Activated T-cell treated with anti-CD3 and anti-CD28 coated beads, Interleukin-2, amount 50 U/mL, for 4 hours (primary cell): ENCODE results near the gene SEPTIN1. TPM values are rescaled to one million over a fixed set of nuclear protein-coding genes. Genes with fewer than 3 reads are reported as not detected.

Experiments
- ATAC-seq, 2 donors: fragments of 200-7000 bp; cut with Tn5 transposase; one replicate each; pipeline ENCODE4 v1.10.0; 2021
- DNase-seq: peaks from one replicate; pipeline ENCODE4 v3.0.0-alpha.2; 2020
- H3K27me3 Mint-ChIP-seq: one replicate; pipeline ENCODE4 v1.8.0; 2021; ENCODE audit warnings: low read depth, mixed read lengths
- H3K36me3 Mint-ChIP-seq: one replicate; pipeline ENCODE4 v1.8.0; 2022; ENCODE audit warnings: mixed read lengths; ENCODE audit not compliant: insufficient read depth
- H3K4me1 Mint-ChIP-seq: one replicate; pipeline ENCODE4 v1.8.0; 2021; ENCODE audit warnings: low read depth, mixed read lengths
- H3K4me3 Mint-ChIP-seq: one replicate; pipeline ENCODE4 v1.8.0; 2021; ENCODE audit warnings: mild to moderate bottlenecking, moderate library complexity, mixed read lengths
- H3K9me3 Mint-ChIP-seq: one replicate; pipeline ENCODE4 v1.8.0; 2021; ENCODE audit warnings: mixed read lengths
- total RNA-seq, 3 donors: library from RNA; stranded (reverse); gene quantifications; one replicate each; pipeline ENCODE4 v1.2.1, GENCODE V29; 2021

Gene SEPTIN1
- 100 to 1,000 TPM; 133 to 164 (median 152) TPM for total RNA-seq

- peaks cover 55% of the 10 kb centered on the region for H3K4me1 Mint-ChIP-seq
- no peaks in the 10 kb centered on the region for H3K27me3 Mint-ChIP-seq
- H3K4me3 Mint-ChIP-seq: peak within 1 kb of the TSS; percentile 86
- ATAC-seq (peak; percentile 42), DNase-seq (peak; percentile 64)
- H3K36me3 Mint-ChIP-seq: peaks cover 5% of the 10 kb centered on the region
- H3K9me3 Mint-ChIP-seq: no peaks in the 10 kb centered on the region
Measured at GRCh38 chr16:30382111-30382881, at the start of gene SEPTIN1. Gene SEPTIN1, minus strand, starts transcription at chr16:30382561. Its CDS starts 19 bp downstream, at chr16:30382542.

- peaks cover 16% of the 10 kb centered on the region for H3K36me3 Mint-ChIP-seq
- H3K27me3 Mint-ChIP-seq: no peaks in the 10 kb centered on the region
- DNase-seq: no peak
- peaks cover 23% of the 10 kb centered on the region for H3K4me1 Mint-ChIP-seq
- no peaks in the 10 kb centered on the region for H3K9me3 Mint-ChIP-seq
- no peak overlapping the region for H3K4me3 Mint-ChIP-seq
- ATAC-seq: peak; percentile 6 to 10
Measured at GRCh38 chr16:30430428-30430970, 48.1 kb upstream of the SEPTIN1 start.

- peak; percentile 95 for DNase-seq
- ATAC-seq: peak; percentile 97
- Mint-ChIP-seq H3K27me3 (no peaks in the 10 kb centered on the region), H3K9me3 (no peaks in the 10 kb centered on the region), H3K36me3 (peaks cover 16% of the 10 kb centered on the region), H3K4me3 (no peak within 1 kb of the TSS), H3K4me1 (peaks cover 20% of the 10 kb centered on the region)
Measured at GRCh38 chr16:30429678-30430427, 47.5 kb upstream of the SEPTIN1 start, which contains the start of gene DCTPP1. Gene DCTPP1, minus strand, starts transcription at chr16:30430030. Its CDS starts 50 bp downstream, at chr16:30429980.

GRCh38 chr16:30429418-30429677, 47.0 kb upstream of the SEPTIN1 start:
- H3K9me3 Mint-ChIP-seq: no peaks in the 10 kb centered on the region
- no peaks in the 10 kb centered on the region for H3K27me3 Mint-ChIP-seq
- peaks cover 15% of the 10 kb centered on the region for H3K4me1 Mint-ChIP-seq
- ATAC-seq (no peak), DNase-seq (no peak)
- H3K36me3 Mint-ChIP-seq: peaks cover 16% of the 10 kb centered on the region
- no peak overlapping the region for H3K4me3 Mint-ChIP-seq

- peaks cover 25% of the 10 kb centered on the region for H3K36me3 Mint-ChIP-seq
- no peaks in the 10 kb centered on the region for H3K27me3 Mint-ChIP-seq
- H3K9me3 Mint-ChIP-seq: no peaks in the 10 kb centered on the region
- H3K4me3 Mint-ChIP-seq: no peak overlapping the region
- DNase-seq: no peak
- H3K4me1 Mint-ChIP-seq: peaks cover 8% of the 10 kb centered on the region
- no peak for ATAC-seq
Measured at GRCh38 chr16:30428055-30428454, 45.7 kb upstream of the SEPTIN1 start.

GRCh38 chr16:30421010-30421409, 38.6 kb upstream of the SEPTIN1 start:
- Mint-ChIP-seq H3K27me3 (no peaks in the 10 kb centered on the region), H3K4me3 (no peak overlapping the region), H3K36me3 (peaks cover 35% of the 10 kb centered on the region), H3K9me3 (no peaks in the 10 kb centered on the region), H3K4me1 (peaks cover 16% of the 10 kb centered on the region)
- DNase-seq (no peak), ATAC-seq (no peak)

GRCh38 chr16:30418350-30419181, 36.2 kb upstream of the SEPTIN1 start:
- Mint-ChIP-seq H3K4me1 (peaks cover 19% of the 10 kb centered on the region), H3K9me3 (no peaks in the 10 kb centered on the region), H3K4me3 (peak overlapping the region; percentile 65), H3K27me3 (no peaks in the 10 kb centered on the region), H3K36me3 (peaks cover 29% of the 10 kb centered on the region)
- DNase-seq: no peak
- no peak for ATAC-seq

GRCh38 chr16:30417529-30418349, 35.4 kb upstream of the SEPTIN1 start:
- peak overlapping the region; percentile 65 for H3K4me3 Mint-ChIP-seq
- peak; percentile 84 for DNase-seq
- no peaks in the 10 kb centered on the region for H3K27me3 Mint-ChIP-seq
- H3K36me3 Mint-ChIP-seq: peaks cover 28% of the 10 kb centered on the region
- H3K9me3 Mint-ChIP-seq: no peaks in the 10 kb centered on the region
- peaks cover 19% of the 10 kb centered on the region for H3K4me1 Mint-ChIP-seq
- ATAC-seq: peak; percentile 83 to 92

GRCh38 chr16:30416624-30417528, 34.5 kb upstream of the SEPTIN1 start:
- Mint-ChIP-seq H3K27me3 (no peaks in the 10 kb centered on the region), H3K36me3 (peaks cover 29% of the 10 kb centered on the region), H3K4me3 (peak overlapping the region; percentile 57), H3K4me1 (peaks cover 23% of the 10 kb centered on the region), H3K9me3 (no peaks in the 10 kb centered on the region)
- ATAC-seq (no peak), DNase-seq (no peak)

- Mint-ChIP-seq H3K9me3 (no peaks in the 10 kb centered on the region), H3K4me3 (no peak overlapping the region), H3K27me3 (no peaks in the 10 kb centered on the region), H3K36me3 (peaks cover 24% of the 10 kb centered on the region), H3K4me1 (peaks cover 23% of the 10 kb centered on the region)
- DNase-seq (no peak), ATAC-seq (no peak)
Measured at GRCh38 chr16:30416047-30416603, 33.8 kb upstream of the SEPTIN1 start.

GRCh38 chr16:30414159-30414558, 31.8 kb upstream of the SEPTIN1 start:
- Mint-ChIP-seq H3K4me3 (no peak overlapping the region), H3K9me3 (no peaks in the 10 kb centered on the region), H3K4me1 (peaks cover 30% of the 10 kb centered on the region), H3K27me3 (no peaks in the 10 kb centered on the region), H3K36me3 (peaks cover 16% of the 10 kb centered on the region)
- no peak for ATAC-seq
- DNase-seq: no peak

GRCh38 chr16:30413112-30413806, 30.9 kb upstream of the SEPTIN1 start:
- Mint-ChIP-seq H3K36me3 (peaks cover 16% of the 10 kb centered on the region), H3K4me1 (peaks cover 32% of the 10 kb centered on the region), H3K27me3 (no peaks in the 10 kb centered on the region), H3K4me3 (no peak overlapping the region), H3K9me3 (no peaks in the 10 kb centered on the region)
- DNase-seq: no peak
- no peak for ATAC-seq
